Stomach (tissue), 4 donors: ENCODE measurements around the gene DMXL2.

Experiments used
- POLR2A ChIP-seq, 4 donors: fragments of 450-650 bp; IDR thresholded peaks; one replicate each; pipeline ENCODE4 v1.6.1; 2016; ENCODE audit warnings: antibody characterized with exemption in 4 of 4, control low read depth in 2 of 4, mild to moderate bottlenecking in 1 of 4, moderate library complexity in 1 of 4
- TF ChIP-seq, protein P1 (sequence below), 7 experiments: fragments of 450-650 bp in 4 of 7; fragments of 200-600 bp in 3 of 7; sonication (generic) in 3 of 7; IDR thresholded peaks; one replicate each; pipeline ENCODE4 v1.5.1; 2016 to 2019; ENCODE audit warnings: antibody characterized with exemption in 7 of 7, control low read depth in 2 of 7, mild to moderate bottlenecking in 1 of 7

DNA sequence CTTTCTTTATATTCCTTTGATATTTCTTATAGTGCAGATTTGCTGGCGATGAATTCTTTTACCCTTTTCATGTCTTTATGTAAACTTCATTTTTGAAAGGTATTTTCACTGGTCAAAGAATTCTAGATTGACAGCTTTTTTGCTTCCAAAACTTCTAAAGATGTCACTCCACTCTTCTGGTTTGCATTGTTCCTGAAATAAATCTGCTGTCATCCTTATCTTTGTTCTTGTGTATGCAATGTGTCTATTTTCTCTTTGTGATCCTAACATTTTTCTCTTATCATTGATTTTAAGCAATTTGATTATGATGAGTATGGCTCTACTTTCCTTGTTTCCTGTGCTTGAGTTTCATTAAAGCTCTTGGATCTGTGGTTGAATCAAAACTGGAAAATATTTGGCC is 177.8 kb downstream of the DMXL2 start:
- TF ChIP-seq, protein P1, sequence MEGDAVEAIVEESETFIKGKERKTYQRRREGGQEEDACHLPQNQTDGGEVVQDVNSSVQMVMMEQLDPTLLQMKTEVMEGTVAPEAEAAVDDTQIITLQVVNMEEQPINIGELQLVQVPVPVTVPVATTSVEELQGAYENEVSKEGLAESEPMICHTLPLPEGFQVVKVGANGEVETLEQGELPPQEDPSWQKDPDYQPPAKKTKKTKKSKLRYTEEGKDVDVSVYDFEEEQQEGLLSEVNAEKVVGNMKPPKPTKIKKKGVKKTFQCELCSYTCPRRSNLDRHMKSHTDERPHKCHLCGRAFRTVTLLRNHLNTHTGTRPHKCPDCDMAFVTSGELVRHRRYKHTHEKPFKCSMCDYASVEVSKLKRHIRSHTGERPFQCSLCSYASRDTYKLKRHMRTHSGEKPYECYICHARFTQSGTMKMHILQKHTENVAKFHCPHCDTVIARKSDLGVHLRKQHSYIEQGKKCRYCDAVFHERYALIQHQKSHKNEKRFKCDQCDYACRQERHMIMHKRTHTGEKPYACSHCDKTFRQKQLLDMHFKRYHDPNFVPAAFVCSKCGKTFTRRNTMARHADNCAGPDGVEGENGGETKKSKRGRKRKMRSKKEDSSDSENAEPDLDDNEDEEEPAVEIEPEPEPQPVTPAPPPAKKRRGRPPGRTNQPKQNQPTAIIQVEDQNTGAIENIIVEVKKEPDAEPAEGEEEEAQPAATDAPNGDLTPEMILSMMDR (IDR thresholded peaks at IDR 0.05) = no peak
- TF ChIP-seq POLR2A (IDR thresholded peaks at IDR 0.05) = no peak
